ENCODE data around the gene HERC5. TPM values are rescaled to one million over a fixed set of nuclear protein-coding genes. Genes with fewer than 3 reads are reported as not detected.

The HERC5 gene
- total RNA-seq, 1 experiment from 2014 or later = 17.2 TPM

GRCh38 chr4:88517825-88518224, 60.9 kb downstream of the HERC5 start:
- Histone ChIP-seq H2BK12ac (ENCODE audit: insufficient read length, low read depth, low read length) (no peak overlapping the region), H3K4ac (ENCODE audit: low read depth, low read length) (no peak overlapping the region), H2BK15ac (ENCODE audit: low read depth, low read length) (no peak overlapping the region), H3K27me3 (ENCODE audit: insufficient read depth, low read length) (no peaks in the 10 kb centered on the region), H2AFZ (ENCODE audit: low read length) (no peak overlapping the region), H3K79me1 (ENCODE audit: insufficient read depth, low read depth, low read length, poor library complexity, severe bottlenecking) (no peaks in the 10 kb centered on the region), H4K91ac (ENCODE audit: insufficient read length, low read depth, low read length) (no peak overlapping the region), H3K9ac (ENCODE audit: extremely low read depth, insufficient read length, low read length) (no peak overlapping the region), H3K23ac (ENCODE audit: insufficient read length, low read depth, low read length) (no peak overlapping the region), H2BK20ac (ENCODE audit: low read depth, low read length, poor library complexity, severe bottlenecking) (no peak overlapping the region), H3K14ac (ENCODE audit: insufficient read depth, low read length) (no peak overlapping the region), H3K4me2 (ENCODE audit: insufficient read depth, insufficient read length, low read length) (no peak overlapping the region), H4K20me1 (ENCODE audit: control insufficient read depth, insufficient read depth, insufficient read length) (no peaks in the 10 kb centered on the region), H2AK5ac (ENCODE audit: insufficient read length, low read length) (no peak overlapping the region), H4K5ac (ENCODE audit: insufficient read length, low read depth, low read length) (no peak overlapping the region), H3K27ac (ENCODE audit: insufficient read length, low read depth, low read length) (no peak overlapping the region), H3K4me1 (ENCODE audit: insufficient read depth, low read length) (no peaks in the 10 kb centered on the region; the same call in 1 of the 2 replicates), H3K9me3 (ENCODE audit: control insufficient read depth, low read depth, low read length) (no peaks in the 10 kb centered on the region), H4K8ac (replicated peaks; ENCODE audit: insufficient read length, low read depth, low read length) (no peak overlapping the region), H3K79me2 (ENCODE audit: insufficient read depth, low read length) (no peaks in the 10 kb centered on the region; the same call in 1 of the 2 replicates), H3T11ph (ENCODE audit: low read length) (no peak overlapping the region), H2BK120ac (ENCODE audit: low read depth, low read length, poor library complexity, severe bottlenecking) (no peak overlapping the region), H3K23me2 (ENCODE audit: insufficient read length, low read depth, low read length, poor library complexity, severe bottlenecking) (peaks cover 1% of the 10 kb centered on the region), H2BK5ac (ENCODE audit: insufficient read length, low read length) (no peak overlapping the region), H3K18ac (ENCODE audit: insufficient read length, low read depth, low read length) (no peak overlapping the region), H3K56ac (ENCODE audit: insufficient read length, low read depth, low read length) (no peak overlapping the region)
- no peak for TF ChIP-seq CTCF (conservative IDR thresholded peaks at IDR 0.05)
- Mint-ChIP-seq H3K9me3 (no peaks in the 10 kb centered on the region), H3K27me3 (ENCODE audit: low read depth) (no peaks in the 10 kb centered on the region), H3K27ac (no peak overlapping the region), H3K36me3 (ENCODE audit: insufficient read depth in 1 of 3, low read depth in 3 of 3) (peaks cover 8 to 16% (median 16%) of the 10 kb centered on the region in 3 experiments), H3K4me1 (peaks cover 15 to 16% of the 10 kb centered on the region in 2 experiments), H3K4me3 (no peak overlapping the region; a peak in 1 of 5 replicates)
- no peak for DNase-seq
- WGBS (ENCODE audit: extremely low coverage, insufficient read length, low lambda C conversion rate) = no CpG with 5 or more reads among the region's 3 CpGs
